Measurements from ENCODE around the gene LETM1.

Gene LETM1

DNA sequence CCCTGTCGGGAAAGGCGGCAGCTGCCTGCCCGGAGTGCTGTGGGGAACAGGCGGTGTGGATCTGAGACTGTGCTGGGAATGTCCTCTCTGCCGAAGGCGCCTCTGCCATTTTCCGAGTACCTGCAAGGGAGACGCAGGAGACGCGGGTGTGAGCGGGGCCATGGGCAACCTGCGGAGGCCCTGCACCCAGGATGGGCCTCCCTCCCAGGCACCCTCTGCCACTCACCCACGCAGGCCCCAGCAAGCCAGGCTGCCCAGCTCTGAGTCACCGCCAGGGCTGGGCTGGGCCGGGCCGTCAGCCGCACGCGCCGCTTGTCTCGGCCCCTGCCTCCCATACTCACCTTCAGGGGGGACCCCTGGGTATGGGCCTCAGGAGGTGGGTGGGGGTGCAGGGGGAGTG is 66.4 kb downstream of the LETM1 start:
- Histone ChIP-seq H4K91ac (ENCODE audit: low read depth, low read length) (no peak overlapping the region), H4K12ac (ENCODE audit: low read depth, low read length) (no peak overlapping the region), H3K79me2 (ENCODE audit: control insufficient read depth, insufficient read depth, low read length, poor library complexity) (no peaks in the 10 kb centered on the region), H3K36me3 (ENCODE audit: control insufficient read depth in 1 of 2, insufficient read depth in 2 of 2, low read length in 2 of 2) (no peaks in the 10 kb centered on the region), H2AK5ac (ENCODE audit: low read length) (no peak overlapping the region), H2BK120ac (ENCODE audit: insufficient read depth, low read length, poor library complexity) (no peak overlapping the region), H3K9me3 (ENCODE audit: insufficient read depth, low read depth, low read length) (peaks cover under 1% of the 10 kb centered on the region), H2BK5ac (ENCODE audit: low read depth, low read length, poor library complexity) (no peak overlapping the region), H3K14ac (ENCODE audit: low read length) (no peak overlapping the region), H3K18ac (ENCODE audit: low read length) (no peak overlapping the region), H3K79me1 (ENCODE audit: low read length) (peaks cover 8% of the 10 kb centered on the region), H3K27me3 (ENCODE audit: insufficient read depth, low read length) (peaks cover 14% of the 10 kb centered on the region), H3K23ac (ENCODE audit: low read length) (no peak overlapping the region), H3K4me3 (ENCODE audit: low read depth, low read length) (no peak overlapping the region), H4K8ac (ENCODE audit: low read depth, low read length) (no peak overlapping the region), H3K4me1 (ENCODE audit: control insufficient read depth in 1 of 2, insufficient read depth in 2 of 2, low read length in 2 of 2) (peaks cover 8 to 16% of the 10 kb centered on the region in 2 experiments), H3K9ac (ENCODE audit: low read length) (no peak overlapping the region), H2BK12ac (ENCODE audit: low read length) (no peak overlapping the region), H3K27ac (ENCODE audit: low read depth, low read length) (no peak overlapping the region), H3K4ac (ENCODE audit: low read depth, low read length) (no peak overlapping the region), H2AFZ (ENCODE audit: insufficient read depth, low read length, poor library complexity) (no peak overlapping the region), H3K4me2 (ENCODE audit: low read length) (no peak overlapping the region)
- no peak for DNase-seq
- no CpG with 5 or more reads among the region's 21 CpGs for WGBS (ENCODE audit: extremely low coverage, insufficient coverage, insufficient read length)

DNA sequence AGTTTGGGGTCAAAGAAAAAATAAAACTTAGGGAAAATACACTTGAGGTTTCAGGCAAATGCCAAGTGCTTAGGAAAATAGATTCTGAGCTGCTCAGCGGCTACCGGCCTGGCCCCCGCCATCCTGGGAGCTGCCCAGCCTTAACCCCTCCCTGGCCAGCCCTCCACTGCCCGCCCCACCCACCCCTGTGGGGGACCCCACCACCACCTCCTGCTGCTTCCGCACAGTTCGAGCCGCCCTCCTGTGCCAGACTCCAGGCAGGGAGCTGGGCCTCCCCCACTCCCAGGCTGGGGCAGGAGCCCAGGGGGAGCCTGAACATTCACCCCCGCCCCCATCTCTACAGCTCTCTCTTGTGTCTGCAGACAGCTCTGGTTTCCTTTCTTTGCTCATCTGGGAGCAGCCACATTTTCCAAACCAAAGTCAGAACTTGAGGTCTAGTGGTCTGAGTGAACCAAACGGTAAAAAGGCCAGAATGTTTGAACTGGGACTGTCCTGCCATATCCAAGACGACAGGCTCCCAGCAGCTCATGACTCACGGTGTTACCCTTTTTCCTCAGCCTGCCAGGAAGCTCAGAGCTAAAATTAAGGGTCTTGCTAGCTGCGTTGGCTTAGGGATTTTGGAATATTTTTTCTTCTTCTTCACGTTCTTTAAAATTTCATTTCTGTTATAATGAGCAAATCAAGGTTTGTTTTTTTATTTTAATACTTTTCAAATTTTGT is 67.5 kb downstream of the LETM1 start:
- Histone ChIP-seq H3K9me3 (ENCODE audit: insufficient read depth, low read depth, low read length) (peaks cover 2% of the 10 kb centered on the region), H3K27me3 (ENCODE audit: insufficient read depth, low read length) (peaks cover 5% of the 10 kb centered on the region), H3K27ac (ENCODE audit: low read depth, low read length) (no peak overlapping the region), H3K4me3 (ENCODE audit: low read depth, low read length) (no peak overlapping the region), H2BK5ac (ENCODE audit: low read depth, low read length, poor library complexity) (no peak overlapping the region), H3K9ac (ENCODE audit: low read length) (no peak overlapping the region), H3K4me2 (ENCODE audit: low read length) (no peak overlapping the region), H3K4ac (ENCODE audit: low read depth, low read length) (no peak overlapping the region), H2AFZ (ENCODE audit: insufficient read depth, low read length, poor library complexity) (no peak overlapping the region), H4K8ac (ENCODE audit: low read depth, low read length) (no peak overlapping the region), H2AK5ac (ENCODE audit: low read length) (no peak overlapping the region), H2BK120ac (ENCODE audit: insufficient read depth, low read length, poor library complexity) (no peak overlapping the region), H2BK12ac (ENCODE audit: low read length) (no peak overlapping the region), H4K91ac (ENCODE audit: low read depth, low read length) (no peak overlapping the region), H3K79me1 (ENCODE audit: low read length) (peaks cover 3% of the 10 kb centered on the region), H3K4me1 (ENCODE audit: control insufficient read depth in 1 of 2, insufficient read depth in 2 of 2, low read length in 2 of 2) (peaks cover 0 to 7% of the 10 kb centered on the region in 2 experiments), H3K79me2 (ENCODE audit: control insufficient read depth, insufficient read depth, low read length, poor library complexity) (no peaks in the 10 kb centered on the region), H4K12ac (ENCODE audit: low read depth, low read length) (no peak overlapping the region), H3K23ac (ENCODE audit: low read length) (no peak overlapping the region), H3K14ac (ENCODE audit: low read length) (no peak overlapping the region), H3K18ac (ENCODE audit: low read length) (no peak overlapping the region), H3K36me3 (ENCODE audit: control insufficient read depth in 1 of 2, insufficient read depth in 2 of 2, low read length in 2 of 2) (no peaks in the 10 kb centered on the region)
- DNase-seq = no peak
- no CpG with 5 or more reads among the region's 13 CpGs for WGBS (ENCODE audit: extremely low coverage, insufficient coverage, insufficient read length)

DNA sequence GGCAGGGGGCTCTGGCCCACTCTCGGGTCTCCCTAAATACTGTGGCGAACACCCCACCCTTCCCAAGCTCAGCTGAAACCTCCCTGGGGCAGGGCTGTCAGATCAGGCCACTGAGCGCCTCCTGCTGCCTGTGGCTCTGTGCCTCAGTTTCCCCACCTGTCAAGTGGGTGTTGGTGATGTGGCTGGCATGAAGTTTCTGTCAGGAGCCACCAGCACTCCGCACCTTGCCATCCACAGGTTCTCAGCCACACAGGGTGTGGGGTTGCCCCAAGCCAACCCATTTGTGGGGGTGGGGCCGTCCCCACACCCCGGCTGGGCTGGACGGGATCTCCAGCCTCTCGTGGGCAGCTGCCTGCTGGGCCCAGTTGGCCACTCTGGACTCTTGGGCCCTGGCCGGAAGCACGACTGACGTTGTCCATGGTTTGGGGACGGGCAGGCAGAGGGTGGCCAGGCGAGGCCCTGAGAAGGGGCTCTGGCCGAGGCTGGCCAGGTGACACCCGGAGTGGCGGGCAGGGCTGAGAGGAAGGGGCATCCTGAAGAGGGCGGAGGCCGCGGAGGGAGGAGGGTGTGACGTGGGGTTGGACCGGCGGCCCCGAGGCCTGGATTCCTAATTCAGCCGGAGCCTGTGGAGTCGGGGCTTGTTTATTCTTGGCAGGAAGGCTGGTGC is 68.4 kb downstream of the LETM1 start:
- Histone ChIP-seq H2BK5ac (ENCODE audit: low read depth, low read length, poor library complexity) (no peak overlapping the region), H2AFZ (ENCODE audit: insufficient read depth, low read length, poor library complexity) (no peak overlapping the region), H3K14ac (ENCODE audit: low read length) (no peak overlapping the region), H3K4me1 (ENCODE audit: control insufficient read depth in 1 of 2, insufficient read depth in 2 of 2, low read length in 2 of 2) (peaks cover 0 to 3% of the 10 kb centered on the region in 2 experiments), H3K9me3 (ENCODE audit: insufficient read depth, low read depth, low read length) (peaks cover 2% of the 10 kb centered on the region), H4K12ac (ENCODE audit: low read depth, low read length) (no peak overlapping the region), H3K27ac (ENCODE audit: low read depth, low read length) (no peak overlapping the region), H3K18ac (ENCODE audit: low read length) (no peak overlapping the region), H2BK120ac (ENCODE audit: insufficient read depth, low read length, poor library complexity) (no peak overlapping the region), H4K91ac (ENCODE audit: low read depth, low read length) (no peak overlapping the region), H3K79me1 (ENCODE audit: low read length) (no peaks in the 10 kb centered on the region), H3K4ac (ENCODE audit: low read depth, low read length) (no peak overlapping the region), H3K4me2 (ENCODE audit: low read length) (no peak overlapping the region), H3K9ac (ENCODE audit: low read length) (no peak overlapping the region), H3K27me3 (ENCODE audit: insufficient read depth, low read length) (peaks cover 5% of the 10 kb centered on the region), H3K36me3 (ENCODE audit: control insufficient read depth in 1 of 2, insufficient read depth in 2 of 2, low read length in 2 of 2) (no peaks in the 10 kb centered on the region), H3K4me3 (ENCODE audit: low read depth, low read length) (no peak overlapping the region), H3K23ac (ENCODE audit: low read length) (no peak overlapping the region), H3K79me2 (ENCODE audit: control insufficient read depth, insufficient read depth, low read length, poor library complexity) (no peaks in the 10 kb centered on the region), H4K8ac (ENCODE audit: low read depth, low read length) (no peak overlapping the region), H2BK12ac (ENCODE audit: low read length) (no peak overlapping the region), H2AK5ac (ENCODE audit: low read length) (no peak overlapping the region)
- no CpG with 5 or more reads among the region's 25 CpGs for WGBS (ENCODE audit: extremely low coverage, insufficient coverage, insufficient read length)
- no peak for DNase-seq

DNA sequence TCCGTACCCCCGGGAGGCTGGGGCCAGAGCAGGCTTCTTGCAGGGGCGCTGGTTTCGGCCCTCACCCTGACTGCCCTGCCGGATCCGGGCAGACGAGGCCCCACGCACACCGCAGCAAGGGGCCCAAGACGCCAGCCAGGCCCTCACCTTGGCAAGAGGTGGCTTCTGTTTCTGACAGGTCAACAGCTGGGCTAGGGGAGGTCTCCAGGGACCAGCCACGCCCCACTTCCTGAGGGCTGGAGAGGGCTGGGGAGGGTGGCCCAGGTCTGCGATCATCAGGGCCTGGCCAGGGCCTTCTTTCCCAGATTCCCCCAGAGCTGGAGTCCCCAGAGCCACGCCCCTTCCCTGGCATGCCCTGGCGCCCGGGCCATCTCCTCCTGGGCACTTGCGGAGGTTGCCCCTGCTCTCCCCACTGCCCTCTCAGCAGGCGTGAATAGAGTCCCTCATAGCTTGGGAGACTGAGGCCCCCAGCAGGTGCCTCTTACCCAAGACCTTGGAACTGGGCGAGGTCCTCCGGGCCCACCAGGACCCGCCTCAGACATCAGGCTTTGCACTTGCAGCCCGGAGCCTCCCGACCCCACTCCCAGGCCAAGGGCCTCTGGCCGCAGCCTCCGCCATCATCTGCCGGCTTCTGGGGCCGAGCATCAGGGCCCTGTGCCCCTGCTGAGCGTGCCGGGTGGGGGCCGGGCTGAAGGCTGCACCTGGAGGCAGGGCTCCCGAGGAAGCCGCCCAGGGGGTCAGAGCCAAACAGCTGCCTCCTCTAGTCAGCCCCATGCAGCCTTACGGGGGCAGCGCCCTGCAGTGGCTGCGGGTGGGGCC is 69.2 kb downstream of the LETM1 start:
- DNase-seq = no peak
- Histone ChIP-seq H3K4ac (ENCODE audit: low read depth, low read length) (no peak overlapping the region), H3K9me3 (ENCODE audit: insufficient read depth, low read depth, low read length) (peaks cover 2% of the 10 kb centered on the region), H3K36me3 (ENCODE audit: control insufficient read depth in 1 of 2, insufficient read depth in 2 of 2, low read length in 2 of 2) (no peaks in the 10 kb centered on the region), H3K23ac (ENCODE audit: low read length) (no peak overlapping the region), H3K9ac (ENCODE audit: low read length) (no peak overlapping the region), H3K79me1 (ENCODE audit: low read length) (no peaks in the 10 kb centered on the region), H3K14ac (ENCODE audit: low read length) (no peak overlapping the region), H4K12ac (ENCODE audit: low read depth, low read length) (no peak overlapping the region), H2BK120ac (ENCODE audit: insufficient read depth, low read length, poor library complexity) (no peak overlapping the region), H3K18ac (ENCODE audit: low read length) (no peak overlapping the region), H3K27me3 (ENCODE audit: insufficient read depth, low read length) (no peaks in the 10 kb centered on the region), H2AK5ac (ENCODE audit: low read length) (no peak overlapping the region), H3K4me3 (ENCODE audit: low read depth, low read length) (no peak overlapping the region), H4K8ac (ENCODE audit: low read depth, low read length) (no peak overlapping the region), H4K91ac (ENCODE audit: low read depth, low read length) (no peak overlapping the region), H2BK5ac (ENCODE audit: low read depth, low read length, poor library complexity) (no peak overlapping the region), H2BK12ac (ENCODE audit: low read length) (no peak overlapping the region), H3K79me2 (ENCODE audit: control insufficient read depth, insufficient read depth, low read length, poor library complexity) (no peaks in the 10 kb centered on the region), H3K4me2 (ENCODE audit: low read length) (no peak overlapping the region), H2AFZ (ENCODE audit: insufficient read depth, low read length, poor library complexity) (no peak overlapping the region), H3K27ac (ENCODE audit: low read depth, low read length) (no peak overlapping the region), H3K4me1 (ENCODE audit: control insufficient read depth in 1 of 2, insufficient read depth in 2 of 2, low read length in 2 of 2) (peaks cover 0 to 2% of the 10 kb centered on the region in 2 experiments)
- WGBS (ENCODE audit: extremely low coverage, insufficient coverage, insufficient read length) = no CpG with 5 or more reads among the region's 34 CpGs
